B cell (primary cell): ENCODE measurements around the gene SCYGR4. TPM values are rescaled to one million over a fixed set of nuclear protein-coding genes. Genes with fewer than 3 reads are reported as not detected.

Experiments
- ATAC-seq: fragments of 200-7000 bp; cut with Tn5 transposase; one replicate; pipeline ENCODE4 v1.10.0; 2021; ENCODE audit warnings: low read depth, mild to moderate bottlenecking, moderate number of reproducible peaks, moderate library complexity
- CTCF ChIA-PET: fragments of 350-600 bp; sonication (Branson Sonifier 250); formaldehyde crosslinking; loops from one replicate; lab custom pipeline; 2021; ENCODE audit warnings: antibody characterized with exemption, inconsistent platforms; lab: Charles Lee
- POLR2A ChIA-PET: fragments of 350-600 bp; sonication (Branson Sonifier 250); formaldehyde crosslinking; loops from one replicate; lab custom pipeline; 2021; ENCODE audit warnings: antibody characterized with exemption; lab: Charles Lee
- DNase-seq: peaks from one replicate; pipeline ENCODE4 v3.0.0; 2013
- H2AFZ ChIP-seq: 2 replicates; pipeline ENCODE4 v1.6.1; 2012; ENCODE audit warnings: mild to moderate bottlenecking, low read depth, low read length; ENCODE audit not compliant: insufficient read depth, poor library complexity, severe bottlenecking
- H3K27ac ChIP-seq, 2 donors: 1 replicate in 1 of 2; 2 replicates in 1 of 2; pipeline ENCODE4 v1.5.1; 2012 to 2013; ENCODE audit warnings: low read length in 2 of 2, mild to moderate bottlenecking in 2 of 2, moderate library complexity in 1 of 2
- H3K27me3 ChIP-seq, 4 experiments: fragments of 200-600 bp in 1 of 4; sonication (generic) in 1 of 4; replicated peaks in 1 of 4; 1 replicate in 2 of 4; 2 replicates in 2 of 4; pipeline versions ENCODE4 v1.6.1 to v1.7.0; 2013 to 2016; ENCODE audit warnings: low read length in 3 of 4, mild to moderate bottlenecking in 2 of 4, mixed read lengths in 1 of 4, moderate library complexity in 1 of 4; ENCODE audit not compliant: insufficient read depth in 4 of 4, control insufficient read depth in 3 of 4; ENCODE audit errors: control extremely low read depth in 1 of 4
- H3K36me3 ChIP-seq, 2 experiments: replicated peaks in 1 of 2; 1 replicate in 1 of 2; 2 replicates in 1 of 2; pipeline versions ENCODE4 v1.6.1 to v1.7.1; 2013; ENCODE audit warnings: low read length in 1 of 2; ENCODE audit not compliant: insufficient read depth in 2 of 2, control insufficient read depth in 1 of 2; ENCODE audit errors: control extremely low read depth in 1 of 2, extremely low read depth in 1 of 2
- H3K4me1 ChIP-seq, 2 donors: fragments of 200-600 bp in 1 of 2; sonication (generic) in 1 of 2; 1 replicate in 1 of 2; 2 replicates in 1 of 2; pipeline versions ENCODE4 v1.5.1 to v1.6.1; 2013 to 2017; ENCODE audit warnings: low read length in 2 of 2; ENCODE audit not compliant: control insufficient read depth in 2 of 2, insufficient read depth in 2 of 2
- H3K4me2 ChIP-seq: replicated peaks from 2 replicates; pipeline ENCODE3; 2012; ENCODE audit warnings: mild to moderate bottlenecking, low read depth, low read length; ENCODE audit not compliant: poor library complexity, severe bottlenecking
- H3K4me3 ChIP-seq, 5 experiments: fragments of 200-600 bp in 1 of 5; sonication (generic) in 1 of 5; 1 replicate in 3 of 5; 2 replicates in 2 of 5; pipeline versions ENCODE4 v1.5.1 to v1.7.0; 2011 to 2016; ENCODE audit warnings: low read length in 4 of 5, mild to moderate bottlenecking in 4 of 5, low read depth in 2 of 5, control low read depth in 1 of 5, moderate library complexity in 1 of 5; ENCODE audit not compliant: insufficient read depth in 1 of 5; ENCODE audit errors: control extremely low read depth in 1 of 5, extremely low read depth in 1 of 5
- H3K79me2 ChIP-seq: fragments of 200-600 bp; sonication (generic); one replicate; pipeline ENCODE4 v1.6.0; 2016; ENCODE audit warnings: low read length; ENCODE audit not compliant: control insufficient read depth, insufficient read depth
- H3K9ac ChIP-seq: fragments of 200-600 bp; sonication (generic); 2 replicates; pipeline ENCODE4 v1.6.1; 2017; ENCODE audit warnings: mild to moderate bottlenecking, low read length, moderate library complexity
- H3K9me3 ChIP-seq, 3 donors: one replicate each; pipeline versions ENCODE4 v1.6.1 to v1.7.1; 2013; ENCODE audit warnings: low read length in 2 of 3; ENCODE audit not compliant: control insufficient read depth in 2 of 3, insufficient read depth in 1 of 3; ENCODE audit errors: control extremely low read depth in 1 of 3
- H4K20me1 ChIP-seq: 2 replicates; pipeline ENCODE4 v1.6.0; 2012; ENCODE audit warnings: mild to moderate bottlenecking, low read length; ENCODE audit not compliant: insufficient read depth, control insufficient read depth, poor library complexity, severe bottlenecking
- H3K27ac Mint-ChIP-seq: one replicate; pipeline ENCODE4 v1.8.0; 2021; ENCODE audit warnings: mixed read lengths
- H3K27me3 Mint-ChIP-seq: one replicate; pipeline ENCODE4 v1.8.0; 2021; ENCODE audit warnings: mixed read lengths
- H3K4me1 Mint-ChIP-seq: one replicate; pipeline ENCODE4 v1.8.0; 2021; ENCODE audit warnings: mixed read lengths
- H3K4me3 Mint-ChIP-seq: one replicate; pipeline ENCODE4 v1.8.0; 2021; ENCODE audit warnings: mixed read lengths
- H3K9me3 Mint-ChIP-seq: one replicate; pipeline ENCODE4 v1.8.0; 2022; ENCODE audit warnings: mixed read lengths; ENCODE audit not compliant: insufficient read depth
- CTCF ChIP-seq: fragments of 200-600 bp; IDR thresholded peaks from one replicate; pipeline ENCODE4 v1.8.0; 2022; ENCODE audit warnings: antibody characterized with exemption, mild to moderate bottlenecking
- EZH2 ChIP-seq: IDR thresholded peaks from 2 replicates; pipeline ENCODE4 v1.6.1; 2012; ENCODE audit warnings: borderline replicate concordance, low read depth, mild to moderate bottlenecking, moderate library complexity, low read length; ENCODE audit not compliant: insufficient read depth, poor library complexity, severe bottlenecking
- WGBS: methylation state at CpG from one replicate; pipeline ENCODE4 v1.1.5; 2013; ENCODE audit warnings: missing lambda C conversion rate; ENCODE audit not compliant: insufficient coverage; 5-methylcytosine and 5-hydroxymethylcytosine counted together
- intact Hi-C: fragments of 100-400 bp; cut with micrococcal nuclease; formaldehyde crosslinking; loops from one replicate; pipeline ENCODE4 v1.10.0; 2022
- polyA plus RNA-seq: library from polyadenylated mRNA; depleted of rRNA; stranded (reverse); fragments of >200 nt; gene quantifications from 2 replicates; pipeline ENCODE4 v1.2.3, GENCODE V29; 2012
- total RNA-seq, 2 donors: library from RNA; stranded (reverse); fragments of 120-200 nt in 1 of 2; gene quantifications; 1 replicate in 1 of 2; 2 replicates in 1 of 2; pipeline versions ENCODE4 v1.2.3 to v1.2.4, GENCODE V29; 2013 to 2022

The SCYGR4 gene
- total and polyA plus RNA-seq, 2 donors (not counting 1 experiment from before 2014, with no cell fraction given): not detected

- WGBS: no CpG with 5 or more reads among the region's 2 CpGs
- no peak overlapping the region for H2AFZ ChIP-seq
- intact Hi-C loops: no loop called here
Observed at GRCh38 chr2:227576812-227577211, 40.5 kb upstream of the SCYGR4 start.

GRCh38 chr2:227577555-227577954, 39.7 kb upstream of the SCYGR4 start:
- H3K4me3 Mint-ChIP-seq: no peak overlapping the region
- H4K20me1 ChIP-seq: no peaks in the 10 kb centered on the region
- H3K4me2 ChIP-seq: no peak overlapping the region
- no CpG with 5 or more reads among the region's 2 CpGs for WGBS
- H3K9me3 Mint-ChIP-seq: peaks cover 7% of the 10 kb centered on the region
- no peak for TF ChIP-seq EZH2
- TF ChIP-seq CTCF: no peak
- CTCF ChIA-PET: no interaction called here
- ATAC-seq (no peak), DNase-seq (no peak)
- peaks cover 2 to 7% (median 3%) of the 10 kb centered on the region in 3 donors for H3K9me3 ChIP-seq
- no peak overlapping the region for H3K27ac ChIP-seq
- H3K27me3 ChIP-seq: peaks cover 0 to 4% (median 1%) of the 10 kb centered on the region in 4 experiments
- no peaks in the 10 kb centered on the region for H3K4me1 ChIP-seq
- no peak overlapping the region for H3K27ac Mint-ChIP-seq
- H3K36me3 ChIP-seq: no peaks in the 10 kb centered on the region
- POLR2A ChIA-PET: no interaction called here
- no peaks in the 10 kb centered on the region for H3K4me1 Mint-ChIP-seq
- no peaks in the 10 kb centered on the region for H3K79me2 ChIP-seq
- no peak overlapping the region for H3K4me3 ChIP-seq
- intact Hi-C loops: no loop called here
- peaks cover 26% of the 10 kb centered on the region for H3K27me3 Mint-ChIP-seq
- H2AFZ ChIP-seq: no peak overlapping the region
- no peak overlapping the region for H3K9ac ChIP-seq

More at GRCh38 chr2:227576812-227577211, 40.5 kb upstream of the SCYGR4 start:
- ATAC-seq (no peak), DNase-seq (no peak)
- H3K4me3 ChIP-seq: no peak overlapping the region
- no peak overlapping the region for H3K27ac ChIP-seq
- CTCF ChIA-PET: no interaction called here
- TF ChIP-seq EZH2 (no peak), CTCF (no peak)
- H3K9me3 ChIP-seq: peaks cover 0 to 2% (median 0%) of the 10 kb centered on the region in 3 donors
- no peak overlapping the region for H3K9ac ChIP-seq
- H3K27me3 ChIP-seq: peaks cover 0 to 3% (median 0%) of the 10 kb centered on the region in 4 experiments
- no peaks in the 10 kb centered on the region for H3K4me1 ChIP-seq
- H3K36me3 ChIP-seq: no peaks in the 10 kb centered on the region
- H4K20me1 ChIP-seq: no peaks in the 10 kb centered on the region
- Mint-ChIP-seq H3K27me3 (peaks cover 26% of the 10 kb centered on the region), H3K4me3 (no peak overlapping the region), H3K9me3 (no peaks in the 10 kb centered on the region), H3K4me1 (no peaks in the 10 kb centered on the region), H3K27ac (no peak overlapping the region)
- H3K79me2 ChIP-seq: no peaks in the 10 kb centered on the region
- no peak overlapping the region for H3K4me2 ChIP-seq
- POLR2A ChIA-PET: no interaction called here
